Lung (tissue), 12 donors: ENCODE measurements around the gene RPAIN. TPM values are rescaled to one million over a fixed set of nuclear protein-coding genes. Genes with fewer than 3 reads are reported as not detected.

Source experiments
- ATAC-seq: fragments of 200-7000 bp; cut with Tn5 transposase; one replicate; pipeline ENCODE4 v1.9.1; 2020; ENCODE audit warnings: moderate number of reproducible peaks; ENCODE audit not compliant: insufficient read depth, low FRiP score
- DNase-seq, 3 donors: peaks; one replicate each; pipeline ENCODE4 v3.0.0-alpha.2; 2013 to 2017
- H3K27ac ChIP-seq, 2 donors: one replicate each; pipeline ENCODE4 v1.5.1; 2013; ENCODE audit warnings: mild to moderate bottlenecking in 2 of 2, moderate library complexity in 2 of 2, control low read depth in 1 of 2, inconsistent platforms in 1 of 2, low read depth in 1 of 2, low read length in 1 of 2
- H3K27me3 ChIP-seq, 3 donors: one replicate each; pipeline ENCODE4 v1.5.1; 2013; ENCODE audit warnings: low read length in 2 of 3; ENCODE audit not compliant: control insufficient read depth in 3 of 3, insufficient read depth in 3 of 3
- H3K36me3 ChIP-seq, 4 donors: one replicate each; pipeline ENCODE4 v1.5.1; 2013; ENCODE audit warnings: low read length in 4 of 4, mild to moderate bottlenecking in 1 of 4, moderate library complexity in 1 of 4; ENCODE audit not compliant: control insufficient read depth in 4 of 4, insufficient read depth in 4 of 4
- H3K4me1 ChIP-seq, 5 donors: one replicate each; pipeline ENCODE4 v1.5.1; 2013; ENCODE audit warnings: low read length in 5 of 5, mild to moderate bottlenecking in 2 of 5, moderate library complexity in 1 of 5; ENCODE audit not compliant: control insufficient read depth in 5 of 5, insufficient read depth in 5 of 5
- H3K4me3 ChIP-seq: one replicate; pipeline ENCODE4 v1.5.1; 2013; ENCODE audit warnings: mild to moderate bottlenecking, control low read depth, moderate library complexity
- H3K9ac ChIP-seq, 2 donors: one replicate each; pipeline ENCODE4 v1.5.1; 2013; ENCODE audit warnings: low read length in 2 of 2, control low read depth in 1 of 2; ENCODE audit not compliant: insufficient read depth in 1 of 2
- H3K9me3 ChIP-seq, 4 donors: one replicate each; pipeline ENCODE4 v1.5.1; 2013; ENCODE audit warnings: low read length in 3 of 4, mild to moderate bottlenecking in 1 of 4, moderate library complexity in 1 of 4; ENCODE audit not compliant: control insufficient read depth in 4 of 4, insufficient read depth in 3 of 4
- CTCF ChIP-seq: IDR thresholded peaks from 2 replicates; pipeline ENCODE4 v1.5.1; 2012; ENCODE audit warnings: mild to moderate bottlenecking; ENCODE audit errors: control extremely low read depth, extremely low read depth
- WGBS, 2 donors: extraction: QIAGEN DNeasy Blood & Tissue Kit; methylation state at CpG; one replicate each; pipeline ENCODE4 v1.1.7; 2013; 5-methylcytosine and 5-hydroxymethylcytosine counted together
- polyA plus RNA-seq, 2 donors: library from polyadenylated mRNA; stranded (reverse); fragments of 200-250 nt; gene quantifications; one replicate each; pipeline ENCODE4 v1.2.1, GENCODE V29; 2013
- total RNA-seq, 2 donors: library from RNA; depleted of rRNA in 1 of 2; stranded (reverse); fragments of >200 nt in 1 of 2; gene quantifications; one replicate each; pipeline ENCODE4 v1.2.1, GENCODE V29; 2014 to 2021
- donor health status: control.
- donor health status: control.
- donor health status: Bipolar disorder and iron deficiency.
- donor health status: healthy.
- donor health status: DM: yes; HTN: yes; CAD: no.

The RPAIN gene
- total and polyA plus RNA-seq, 4 donors: 30.3 to 75.6 (median 39.3) TPM

GRCh38 chr17:5468075-5468473 is 48.1 kb downstream of the RPAIN start:
- DNase-seq: peak in 1 of 3 donors; percentile 3
- WGBS, 2 donors: 0% methylated on average over 17 of the region's 17 CpGs
- TF ChIP-seq CTCF: no peak
- H3K27me3 ChIP-seq: no peaks in the 10 kb centered on the region
- H3K36me3 ChIP-seq: peaks cover 0 to 7% (median 2%) of the 10 kb centered on the region in 4 donors
- peak overlapping the region; percentile 92 for H3K4me3 ChIP-seq
- no peak for ATAC-seq
- H3K9me3 ChIP-seq: no peaks in the 10 kb centered on the region
- peak overlapping the region; percentile 1 to 69 for H3K9ac ChIP-seq
- H3K27ac ChIP-seq: peak overlapping the region in 1 of 2 donors; percentile 91
- peaks cover 0 to 10% (median 4%) of the 10 kb centered on the region in 5 donors for H3K4me1 ChIP-seq

GRCh38 chr17:5472511-5472910 is 52.5 kb downstream of the RPAIN start:
- DNase-seq (no peak), ATAC-seq (no peak)
- 88 to 93% methylated on average over 3 of the region's 3 CpGs for WGBS, 2 donors
- H3K9ac ChIP-seq: no peak overlapping the region
- peaks cover 9 to 36% (median 15%) of the 10 kb centered on the region in 4 donors for H3K36me3 ChIP-seq
- H3K9me3 ChIP-seq: no peaks in the 10 kb centered on the region
- TF ChIP-seq CTCF: no peak
- no peak overlapping the region for H3K4me3 ChIP-seq
- H3K27me3 ChIP-seq: no peaks in the 10 kb centered on the region
- H3K27ac ChIP-seq: no peak overlapping the region
- H3K4me1 ChIP-seq: peaks cover 0 to 1% (median 0%) of the 10 kb centered on the region in 5 donors

GRCh38 chr17:5473906-5474305 is 53.9 kb downstream of the RPAIN start:
- Histone ChIP-seq H3K36me3 (peaks cover 20 to 49% (median 26%) of the 10 kb centered on the region in 4 donors), H3K27me3 (no peaks in the 10 kb centered on the region), H3K4me1 (no peaks in the 10 kb centered on the region), H3K27ac (no peak overlapping the region), H3K9ac (no peak overlapping the region), H3K9me3 (no peaks in the 10 kb centered on the region), H3K4me3 (no peak overlapping the region)
- ATAC-seq: no peak
- WGBS, 2 donors: 94 to 95% methylated on average over 2 of the region's 2 CpGs
- TF ChIP-seq CTCF: no peak
- DNase-seq: no peak

GRCh38 chr17:5478992-5479391 is 59.0 kb downstream of the RPAIN start:
- H3K4me1 ChIP-seq: no peaks in the 10 kb centered on the region
- ATAC-seq (no peak), DNase-seq (no peak)
- no peak overlapping the region for H3K9ac ChIP-seq
- peaks cover 31 to 71% (median 41%) of the 10 kb centered on the region in 4 donors for H3K36me3 ChIP-seq
- H3K27ac ChIP-seq: no peak overlapping the region
- no peaks in the 10 kb centered on the region for H3K9me3 ChIP-seq
- TF ChIP-seq CTCF: no peak
- no peak overlapping the region for H3K4me3 ChIP-seq
- WGBS, 2 donors: 95 to 97% methylated on average over 4 of the region's 4 CpGs
- no peaks in the 10 kb centered on the region for H3K27me3 ChIP-seq
